Stimulated activated CD8-positive, alpha-beta memory T cell treated with anti-CD3 and anti-CD28 coated beads, Interleukin-12 subunit alpha, Interleukin-12 subunit beta, amount 100 ng/mL, for 24 hours (primary cell): Measurements from ENCODE around the gene GYG1.
"Not testable (repeated sequence)": the region's sequence is repeated elsewhere in the genome, so short reads cannot be mapped to it uniquely, and the experiment has no call there.

Experiments used
- DNase-seq: peaks from one replicate; pipeline ENCODE4 v3.0.0-alpha.2; 2020; ENCODE audit errors: extremely low read depth

GYG1 gene

GRCh38 chr3:148987551-148987950, 3.8 kb upstream of the GYG1 start:
- not testable (repeated sequence) for DNase-seq

GRCh38 chr3:148990236-148990635, 1.1 kb upstream of the GYG1 start:
- DNase-seq = no peak

DNA sequence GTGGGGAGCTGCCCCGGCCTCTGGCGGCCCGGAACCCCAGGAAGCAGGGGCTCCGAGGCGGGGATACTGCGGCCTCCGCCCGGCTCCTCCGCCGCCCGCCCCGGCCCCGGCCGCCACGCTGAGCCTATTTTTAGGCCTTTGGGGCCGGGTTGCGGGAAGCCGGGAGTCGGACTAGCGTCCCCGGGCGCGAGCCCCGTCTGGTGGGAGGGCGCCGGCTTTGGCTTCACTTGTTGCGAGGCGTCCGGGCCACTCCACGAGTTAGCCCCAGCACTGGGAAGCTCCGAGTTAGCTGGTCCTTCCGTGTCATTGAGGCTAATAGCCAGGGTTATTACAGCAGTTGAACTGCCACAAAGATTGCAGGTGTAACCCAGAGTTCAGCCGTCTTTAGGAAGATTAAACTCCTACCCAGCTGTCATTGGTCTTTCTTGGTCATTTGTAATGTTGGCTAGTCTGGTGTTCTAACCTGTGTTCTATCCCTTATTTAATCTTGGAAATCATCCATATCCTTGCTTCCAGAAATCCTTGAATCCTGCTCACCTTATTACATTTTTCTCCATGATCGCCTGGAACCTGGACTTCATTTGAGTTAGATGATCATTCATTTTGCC, 791 bp downstream of the GYG1 start:
- DNase-seq = no peak

- no peak for DNase-seq
These were observed 1.4 kb downstream of the GYG1 start for GRCh38 chr3:148992635-148993255.

DNA sequence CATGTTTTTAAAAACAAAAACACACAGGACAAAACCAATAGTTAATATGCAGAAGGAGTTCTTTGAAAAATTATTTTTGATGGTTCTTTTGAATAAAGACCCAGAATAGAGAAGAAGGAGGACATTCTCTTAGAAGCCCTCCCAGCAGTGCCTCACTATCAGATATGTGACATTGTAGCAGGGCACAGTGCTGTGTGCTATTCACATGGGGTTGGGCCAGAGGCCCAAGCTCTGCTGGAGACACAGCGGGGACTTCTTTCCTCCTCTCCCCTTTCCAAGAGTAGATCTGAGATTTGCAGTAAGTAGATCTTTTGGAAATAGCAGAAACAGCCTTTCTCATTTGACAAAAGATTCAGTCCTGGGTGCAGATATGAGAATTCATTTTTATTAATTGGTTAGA, 6.3 kb downstream of the GYG1 start:
- no peak for DNase-seq

DNA sequence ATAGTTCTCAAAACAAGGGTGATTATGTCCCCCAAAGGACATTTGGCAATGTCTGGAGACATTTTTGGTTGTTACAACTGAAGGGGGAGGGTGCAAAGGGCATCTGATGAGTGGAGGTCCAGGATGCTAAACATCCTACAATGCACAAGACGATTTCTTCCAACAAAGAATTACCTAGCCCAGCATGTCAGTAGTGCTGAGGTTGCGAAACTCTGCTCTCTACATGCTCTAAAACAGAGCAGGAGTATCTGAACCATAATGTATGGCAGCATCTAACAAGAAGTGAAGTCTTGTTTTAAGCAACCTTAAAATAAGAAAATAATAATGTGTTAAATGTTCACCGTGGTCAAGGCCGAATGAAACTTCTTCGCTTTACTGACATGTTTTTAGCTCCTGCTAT, 7.0 kb downstream of the GYG1 start:
- DNase-seq = no peak

DNA sequence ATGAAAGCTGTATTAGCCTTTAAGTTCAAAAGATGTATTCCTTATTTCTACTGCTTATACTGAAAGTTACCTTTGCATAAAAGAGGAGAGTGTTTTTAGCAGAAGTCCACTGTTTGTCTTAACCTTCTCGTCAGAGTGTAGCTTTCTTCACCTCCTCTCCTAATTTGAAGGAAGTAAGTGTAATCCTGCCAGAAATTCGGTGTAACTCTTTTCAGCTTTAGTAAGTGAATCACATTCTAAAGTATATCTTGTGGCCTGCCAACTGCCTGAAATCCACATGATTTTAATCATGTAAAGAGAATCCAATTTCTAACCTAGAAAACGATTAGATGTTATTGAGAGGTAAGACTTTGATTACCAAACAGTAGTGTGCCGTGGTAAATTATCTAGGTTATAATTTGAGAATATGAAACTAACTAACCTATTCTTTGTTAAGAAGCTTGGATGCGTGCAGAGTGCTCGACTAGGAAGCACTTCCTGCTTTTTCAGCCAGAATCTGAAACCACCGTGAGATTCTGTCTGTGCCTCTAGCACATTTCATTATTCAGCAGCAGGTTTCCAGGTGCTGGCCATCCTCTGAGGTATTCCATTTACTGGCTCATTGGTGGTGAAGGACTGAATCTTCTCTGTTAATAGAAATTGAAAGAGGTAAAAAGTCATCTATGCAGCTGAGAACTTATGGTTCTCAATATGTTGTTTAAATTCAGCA, 7.5 kb downstream of the GYG1 start:
- DNase-seq = no peak

DNA sequence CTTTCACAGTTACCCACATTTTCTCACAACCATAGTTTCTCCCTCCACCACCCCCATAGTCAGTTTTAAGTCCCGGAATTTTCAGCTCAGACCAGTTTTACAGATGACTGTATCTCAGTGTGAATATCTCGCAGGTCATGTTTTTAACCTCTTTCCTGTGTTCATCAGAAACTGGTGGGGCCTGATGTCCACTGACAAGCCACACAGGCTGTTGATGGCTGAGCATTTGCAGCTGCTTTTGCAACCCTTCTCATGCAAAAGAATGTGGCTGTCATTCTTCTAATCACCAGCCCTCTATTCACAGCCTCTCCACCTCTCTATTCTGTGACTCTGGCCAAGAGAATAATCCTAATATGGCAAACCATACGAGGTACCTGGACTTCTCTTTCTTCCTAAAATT, 8.5 kb downstream of the GYG1 start:
- no peak for DNase-seq

DNA sequence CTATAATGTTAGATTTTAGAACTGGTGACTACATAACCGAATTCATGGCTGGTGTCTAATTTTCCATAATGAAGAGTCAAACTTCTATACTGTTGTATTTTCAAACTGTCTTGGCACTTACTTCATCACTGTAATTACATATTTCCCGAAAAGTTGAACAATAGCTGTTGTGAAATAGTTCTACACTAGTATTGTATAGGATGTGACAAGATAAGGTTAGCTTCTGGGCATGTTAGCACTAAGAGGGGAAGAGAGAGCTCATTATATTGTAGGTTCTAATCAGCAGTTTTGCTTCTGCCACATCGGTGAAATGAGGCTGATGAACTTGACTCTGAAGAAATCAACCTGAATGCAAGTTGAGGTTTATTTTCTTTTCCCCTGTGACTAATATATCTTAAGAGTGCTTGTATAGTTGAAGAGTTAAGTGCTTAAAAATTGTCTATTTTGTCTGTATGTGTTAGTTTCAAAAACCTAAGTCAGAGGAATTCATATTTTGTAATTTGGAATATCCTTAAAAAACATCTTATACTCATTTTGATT, 8.9 kb downstream of the GYG1 start:
- no peak for DNase-seq

DNA sequence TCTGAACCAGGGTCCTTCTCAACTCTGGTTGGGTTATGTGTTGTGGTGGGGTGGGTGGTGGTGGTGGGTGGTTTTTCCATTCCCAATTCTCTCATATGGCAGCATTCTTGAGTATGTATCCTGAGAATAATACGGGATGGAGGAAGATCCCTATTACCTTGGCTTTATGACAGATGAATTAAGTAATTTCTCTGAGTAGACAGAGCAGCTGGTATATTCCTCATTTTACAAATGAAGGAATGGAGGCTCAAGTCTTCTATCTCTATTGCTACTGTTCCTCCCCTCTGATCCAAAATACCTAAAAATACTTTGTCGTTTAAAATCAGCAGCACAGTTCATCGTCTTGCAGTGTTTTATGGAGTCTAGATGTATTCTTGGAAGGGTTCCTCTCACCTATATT, 10.4 kb downstream of the GYG1 start:
- DNase-seq = no peak

GRCh38 chr3:149003653-149004305, 12.4 kb downstream of the GYG1 start:
- DNase-seq = no peak

- no peak for DNase-seq
These were observed 13.3 kb downstream of the GYG1 start for GRCh38 chr3:149004622-149005021.

DNA sequence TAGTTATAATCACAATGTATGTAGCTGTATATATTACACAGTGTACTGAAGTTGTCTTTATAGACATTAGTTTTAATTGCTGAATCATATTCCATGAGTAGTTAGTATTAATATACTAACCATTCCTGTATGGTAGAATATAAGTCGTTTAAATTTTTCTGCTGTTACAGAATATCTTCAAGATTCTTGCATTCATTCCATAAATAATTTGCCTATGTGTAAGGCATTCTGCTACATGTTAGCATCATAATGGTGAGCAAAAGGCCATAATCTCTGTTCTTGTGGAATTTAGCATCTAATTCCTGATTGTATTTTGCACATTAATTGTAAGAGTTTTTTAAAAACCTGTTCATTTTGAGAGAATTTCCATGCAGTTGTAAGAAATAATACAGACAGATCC, 14.1 kb downstream of the GYG1 start:
- DNase-seq = no peak

DNA sequence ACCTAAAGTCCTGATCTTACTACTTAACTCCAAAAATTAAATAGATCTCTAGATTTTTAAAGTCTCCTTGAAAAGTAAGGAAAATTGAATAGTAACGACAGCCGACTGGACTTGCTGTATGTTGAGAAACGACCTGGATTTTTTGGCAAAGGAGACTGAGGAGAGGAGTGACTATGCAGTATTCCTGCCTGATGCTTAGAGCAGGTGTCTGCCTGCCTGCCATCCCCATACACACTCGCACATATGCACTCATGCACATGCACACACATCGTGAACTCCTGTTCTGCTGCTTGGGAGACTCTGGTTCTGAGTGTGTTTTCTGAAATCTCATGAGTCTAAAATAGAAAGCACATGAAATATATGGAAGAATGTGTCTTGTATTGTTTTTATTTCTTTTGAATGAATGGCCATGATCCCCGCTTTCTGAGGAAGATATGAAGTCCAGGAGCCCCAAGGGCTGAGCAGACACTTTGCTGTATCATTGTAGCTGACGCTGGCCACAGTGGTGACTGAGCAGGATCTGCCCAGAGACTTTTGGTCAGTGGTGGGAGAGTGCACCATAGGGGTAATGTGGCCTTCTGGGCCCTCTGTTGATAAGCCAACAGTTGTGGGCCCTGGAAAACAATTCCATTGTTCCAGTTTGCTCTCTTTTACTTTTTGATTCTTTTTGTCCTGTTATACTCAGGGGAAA, 16.4 kb downstream of the GYG1 start:
- no peak for DNase-seq

- DNase-seq = no peak
These were observed 18.4 kb downstream of the GYG1 start for GRCh38 chr3:149009732-149010131.

GRCh38 chr3:149010504-149010951, 19.2 kb downstream of the GYG1 start:
- no peak for DNase-seq

DNA sequence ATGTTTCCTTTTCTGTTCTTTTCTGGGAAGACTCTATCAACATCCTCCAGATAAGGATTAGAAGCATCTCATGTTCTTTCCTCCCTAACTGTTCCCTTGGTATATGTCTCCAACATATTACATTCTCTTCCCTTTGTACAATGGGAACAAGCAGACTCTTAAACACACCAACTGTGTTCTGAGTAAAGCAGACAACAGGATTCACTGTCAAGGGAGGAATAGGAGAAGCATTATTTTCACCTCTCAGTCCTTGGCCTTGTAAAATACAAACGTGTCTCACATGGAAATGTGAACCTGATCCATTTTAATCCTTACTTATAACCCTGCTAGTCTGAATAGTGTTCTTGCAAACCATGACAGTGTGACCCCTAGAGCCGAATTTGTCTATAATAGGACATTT, 19.6 kb downstream of the GYG1 start:
- DNase-seq = no peak

DNA sequence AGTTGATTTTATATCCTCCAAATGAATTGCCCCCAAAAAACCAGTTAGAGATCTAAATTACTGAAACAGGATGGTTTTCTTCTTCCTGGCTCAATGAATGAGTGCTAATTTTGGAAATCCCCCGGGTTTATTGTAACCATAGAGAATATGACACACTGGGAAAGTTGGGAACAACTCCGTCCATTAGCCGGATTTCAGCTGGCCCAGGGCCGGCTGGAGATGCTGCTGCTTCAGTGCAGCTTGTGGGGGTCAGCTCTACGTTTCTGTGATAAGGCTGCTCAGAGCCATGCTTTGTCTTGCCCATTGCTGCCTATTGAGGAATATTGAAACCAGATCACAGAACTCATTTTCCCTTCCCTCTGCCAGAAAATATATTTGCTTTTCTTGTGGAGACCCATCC, 20.3 kb downstream of the GYG1 start:
- no peak for DNase-seq

GRCh38 chr3:149013726-149014125, 22.4 kb downstream of the GYG1 start:
- DNase-seq = no peak

GRCh38 chr3:149015393-149015792, 24.1 kb downstream of the GYG1 start:
- no peak for DNase-seq

DNA sequence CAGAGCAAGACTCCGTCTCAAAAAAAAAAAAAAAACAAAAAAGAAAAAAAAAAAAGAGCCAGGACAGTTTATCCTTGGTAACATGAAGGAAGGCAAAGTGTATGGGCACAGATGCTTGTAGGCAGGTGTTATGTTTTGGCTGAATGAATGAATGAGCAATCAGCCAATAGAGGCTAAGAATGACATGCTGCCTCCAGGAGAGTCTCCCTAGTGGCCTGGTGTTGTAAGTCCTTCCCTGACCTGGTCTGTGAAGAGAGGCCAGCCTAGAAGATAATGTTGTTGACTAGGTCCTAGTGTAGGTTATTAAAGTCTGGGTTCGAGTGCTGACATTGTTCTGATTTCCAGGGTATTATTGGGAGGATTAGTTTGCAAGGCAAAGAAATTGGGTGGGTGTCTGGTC, 24.9 kb downstream of the GYG1 start:
- no peak for DNase-seq
